ENCODE results near the gene GPR150.

GRCh38 chr5:95641741-95642220 lies 21.9 kb downstream of the GPR150 start:
- no peak for TF ChIP-seq CTCF (IDR thresholded peaks at IDR 0.05)
- no peak for TF ChIP-seq REST (IDR thresholded peaks at IDR 0.05; ENCODE audit: low read depth, low read length)
- TF ChIP-seq RAD21 (IDR thresholded peaks at IDR 0.05; ENCODE audit: low read length), result no peak
- no peak for TF ChIP-seq GABPA (IDR thresholded peaks at IDR 0.05; ENCODE audit: low read depth)
- TF ChIP-seq RCOR1 (IDR thresholded peaks at IDR 0.05; ENCODE audit: low read length), result no peak
- no peak for TF ChIP-seq POLR2AphosphoS5 (IDR thresholded peaks at IDR 0.05; ENCODE audit: low read depth, low read length)
- TF ChIP-seq YY1 (IDR thresholded peaks at IDR 0.05; ENCODE audit: low read depth), result no peak
